GM19468 (cell line): Measurements from ENCODE around the gene SLC9A7.

Source experiments
- ATAC-seq: cut with Tn5 transposase; IDR thresholded peaks from one replicate; pipeline ENCODE4 v1.9.1; 2021; ENCODE audit warnings: mild to moderate bottlenecking, moderate library complexity, moderate number of reproducible peaks; ENCODE audit not compliant: unreplicated experiment; ENCODE audit errors: extremely low read depth

Gene SLC9A7

DNA sequence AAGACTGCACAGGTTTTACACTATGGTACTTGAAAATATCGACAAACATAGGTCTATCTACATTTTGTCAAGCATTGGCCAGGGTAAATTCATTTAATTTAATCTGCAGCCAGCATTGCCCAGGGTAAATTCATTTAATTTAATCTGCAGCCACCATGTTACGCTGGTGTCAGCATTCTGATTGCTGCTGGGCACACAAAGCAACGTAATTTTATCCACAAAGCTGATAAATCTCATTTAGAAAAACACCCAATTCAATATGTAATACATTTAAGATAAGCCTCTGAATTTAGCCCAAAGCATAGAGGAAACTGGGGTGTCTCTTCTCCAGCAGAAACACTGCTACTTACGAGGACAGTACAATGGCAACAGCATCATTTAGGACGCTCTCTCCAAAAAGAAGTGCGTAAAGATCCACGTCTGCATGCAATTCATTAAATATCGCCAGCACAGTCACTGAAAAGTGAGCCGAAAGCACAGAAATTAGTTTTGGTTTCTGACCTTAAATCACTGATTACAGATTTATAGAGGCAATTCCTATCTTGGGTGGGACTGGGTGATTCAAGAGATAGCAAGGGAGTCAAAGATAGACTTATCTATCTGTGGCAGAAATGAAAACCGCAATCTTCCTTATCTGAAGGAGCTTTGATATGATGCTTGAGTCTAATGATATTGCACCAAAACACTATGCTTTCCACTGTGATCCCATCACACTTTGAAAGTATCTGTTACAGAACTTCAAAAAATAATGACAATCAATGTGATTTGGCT lies 96.5 kb downstream of the SLC9A7 start:
- ATAC-seq = no peak

DNA sequence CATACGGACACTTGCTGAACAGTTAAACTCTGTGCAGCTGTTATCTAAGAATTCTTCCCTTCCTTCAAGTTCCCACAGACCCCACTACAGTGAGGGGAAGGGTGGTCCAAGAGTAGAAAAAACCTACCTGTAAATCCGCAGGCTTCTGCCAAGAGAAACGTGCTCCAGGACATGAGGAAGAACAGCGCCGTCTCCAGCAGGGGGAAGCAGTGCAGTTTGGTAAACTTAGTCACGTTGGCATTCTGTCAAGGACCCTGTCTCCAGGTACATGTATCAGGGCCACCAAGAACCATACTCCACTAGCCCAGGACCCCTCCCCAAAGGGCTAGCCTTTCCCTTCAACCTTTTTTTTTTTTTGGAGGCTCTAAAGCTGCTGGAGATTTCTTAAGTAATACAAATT lies 105.4 kb downstream of the SLC9A7 start:
- no peak for ATAC-seq

GRCh38 chrX:46649421-46650260 lies 109.3 kb downstream of the SLC9A7 start:
- ATAC-seq = no peak

- ATAC-seq = no peak
Measured at GRCh38 chrX:46648660-46649059, 110.3 kb downstream of the SLC9A7 start.

GRCh38 chrX:46647251-46647650 lies 111.7 kb downstream of the SLC9A7 start:
- no peak for ATAC-seq

- no peak for ATAC-seq
Measured at GRCh38 chrX:46645614-46646013, 113.3 kb downstream of the SLC9A7 start.

GRCh38 chrX:46643636-46644035 lies 115.3 kb downstream of the SLC9A7 start:
- ATAC-seq = no peak

DNA sequence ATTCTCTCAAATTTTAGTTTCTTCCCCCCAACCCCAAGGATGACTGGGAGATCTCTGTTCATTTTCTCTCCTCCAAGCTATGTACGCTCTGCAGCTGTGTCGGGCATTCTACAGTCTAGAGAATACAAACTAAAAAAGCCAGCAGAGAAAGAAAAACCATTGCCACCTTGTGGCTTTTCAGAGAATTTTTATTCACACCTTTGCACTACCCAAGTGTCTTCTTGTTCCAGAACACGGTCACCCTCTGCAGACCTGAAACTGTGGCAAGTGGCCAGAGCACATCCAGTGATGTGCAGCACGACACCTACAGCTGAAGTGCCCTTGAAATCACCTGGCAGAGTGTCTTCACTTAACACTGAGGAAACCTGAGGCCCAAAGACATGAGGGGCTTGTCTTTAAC lies 116.8 kb downstream of the SLC9A7 start:
- ATAC-seq = no peak

DNA sequence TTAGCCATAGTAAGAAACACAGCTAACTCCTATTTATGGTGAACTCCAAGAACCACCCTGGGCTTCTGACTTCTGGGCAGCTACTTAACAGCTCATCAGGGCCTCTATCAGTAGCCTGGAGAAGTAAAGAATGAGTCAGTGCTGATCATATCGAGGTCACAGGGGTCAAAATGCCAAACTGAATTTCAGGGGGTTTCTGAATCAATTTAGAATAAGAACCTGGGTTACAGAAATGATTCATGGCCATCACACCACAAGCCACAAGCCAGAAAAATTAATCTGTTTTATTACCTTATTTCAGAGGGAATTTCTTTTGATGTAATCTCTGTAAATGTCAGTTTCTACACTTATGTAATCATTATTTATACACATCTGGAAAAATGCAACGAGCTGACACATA lies 121.0 kb downstream of the SLC9A7 start:
- no peak for ATAC-seq

GRCh38 chrX:46636223-46636622 lies 122.7 kb downstream of the SLC9A7 start:
- no peak for ATAC-seq

DNA sequence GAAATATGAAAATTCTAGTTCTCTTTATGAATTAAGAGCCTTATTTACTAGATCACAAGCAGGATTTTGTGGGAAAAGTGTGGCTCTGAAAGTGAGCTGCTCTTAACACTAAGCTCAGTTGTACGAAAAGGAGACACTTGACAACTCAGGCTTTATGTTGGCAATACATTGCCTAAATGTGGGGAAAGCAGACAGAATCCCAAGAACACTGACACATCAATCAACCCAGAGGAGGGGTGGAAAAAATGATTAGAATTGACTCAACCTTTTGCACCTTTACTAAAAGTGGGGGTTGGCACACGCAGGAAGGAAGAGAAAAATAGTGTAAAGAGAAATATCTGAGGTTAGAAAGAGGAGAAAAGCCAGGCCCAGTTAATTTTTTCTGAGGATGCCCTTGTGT lies 123.7 kb downstream of the SLC9A7 start:
- no peak for ATAC-seq

DNA sequence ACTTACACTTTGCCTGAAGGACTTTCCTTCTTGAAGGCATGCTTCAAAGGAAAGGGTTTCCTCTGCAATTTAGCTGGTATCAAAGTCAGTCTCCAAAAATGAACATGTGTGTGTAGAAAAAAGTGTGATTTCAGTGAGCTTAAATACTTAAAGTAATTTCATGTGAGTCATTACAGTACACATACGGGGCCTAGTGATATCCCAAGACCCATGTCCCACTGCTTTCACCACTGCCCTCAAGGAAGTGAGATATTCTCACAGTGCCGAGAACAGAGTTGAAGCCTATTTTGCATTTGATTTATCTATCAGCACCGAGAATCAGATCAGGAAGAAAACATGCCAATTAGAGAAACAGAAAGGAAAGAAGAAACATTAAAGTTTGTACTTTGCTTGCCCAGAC lies 124.3 kb downstream of the SLC9A7 start:
- ATAC-seq = no peak

DNA sequence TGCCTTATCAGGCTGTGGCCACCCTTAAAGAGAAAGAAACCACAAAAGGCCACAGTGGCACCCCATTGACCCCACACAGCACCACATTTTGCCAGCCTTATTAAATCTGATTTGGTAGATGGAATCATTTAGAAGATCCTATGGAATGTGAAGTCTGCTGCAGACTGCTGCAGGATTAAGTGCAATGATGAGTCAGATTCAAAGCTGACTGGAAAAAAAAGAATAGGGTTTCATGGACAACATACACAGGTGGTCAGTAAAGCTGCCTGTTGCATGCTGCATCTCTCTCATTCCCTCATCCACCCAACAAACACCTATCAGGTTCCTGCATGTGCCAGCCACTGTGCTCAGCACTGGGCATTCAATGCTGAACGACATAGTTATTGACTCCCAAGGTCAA lies 128.8 kb downstream of the SLC9A7 start:
- ATAC-seq = no peak

DNA sequence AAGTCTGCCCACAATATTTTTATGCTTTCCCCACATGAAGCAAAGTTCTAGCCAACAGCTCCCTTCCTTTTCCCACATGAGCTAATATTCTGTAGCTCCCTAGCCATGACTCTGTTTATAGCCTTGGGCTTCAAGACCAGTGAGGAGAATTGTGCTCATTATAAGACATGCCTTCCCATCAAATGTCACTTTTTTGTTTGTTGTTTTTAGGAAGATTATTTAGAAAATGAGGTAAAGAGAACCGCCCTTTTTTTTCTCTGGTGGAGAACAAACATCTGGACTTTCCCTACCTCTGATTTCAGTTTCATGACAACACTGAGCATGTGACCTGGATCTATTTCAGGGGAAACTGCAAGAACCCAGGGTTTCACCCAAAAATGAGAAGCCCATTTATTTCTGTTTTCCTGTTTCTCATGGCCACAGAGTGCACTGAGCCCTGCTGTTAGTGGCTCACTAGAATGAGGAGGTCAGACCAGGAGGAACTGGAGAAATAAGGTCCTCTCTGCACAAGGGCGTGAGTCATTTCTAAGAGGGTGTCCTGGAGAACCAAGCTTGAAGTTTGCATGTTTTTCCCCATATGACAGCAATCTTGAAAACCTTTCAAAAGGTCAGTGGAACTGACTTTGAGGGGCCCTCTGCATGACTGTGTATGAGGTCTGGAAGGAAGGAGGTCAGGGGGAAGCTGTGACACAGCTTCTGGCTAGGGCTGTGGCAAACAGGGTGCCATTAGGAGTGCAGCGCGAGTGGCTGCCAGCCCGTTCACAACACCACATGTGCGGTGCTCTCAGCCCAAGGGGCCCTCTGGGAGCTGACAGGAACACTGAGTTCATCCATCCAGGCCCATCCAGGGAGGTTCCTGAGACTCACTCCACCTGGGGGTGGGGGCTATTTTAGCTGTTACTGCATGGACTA lies 130.2 kb downstream of the SLC9A7 start:
- peak; percentile 73 for ATAC-seq

DNA sequence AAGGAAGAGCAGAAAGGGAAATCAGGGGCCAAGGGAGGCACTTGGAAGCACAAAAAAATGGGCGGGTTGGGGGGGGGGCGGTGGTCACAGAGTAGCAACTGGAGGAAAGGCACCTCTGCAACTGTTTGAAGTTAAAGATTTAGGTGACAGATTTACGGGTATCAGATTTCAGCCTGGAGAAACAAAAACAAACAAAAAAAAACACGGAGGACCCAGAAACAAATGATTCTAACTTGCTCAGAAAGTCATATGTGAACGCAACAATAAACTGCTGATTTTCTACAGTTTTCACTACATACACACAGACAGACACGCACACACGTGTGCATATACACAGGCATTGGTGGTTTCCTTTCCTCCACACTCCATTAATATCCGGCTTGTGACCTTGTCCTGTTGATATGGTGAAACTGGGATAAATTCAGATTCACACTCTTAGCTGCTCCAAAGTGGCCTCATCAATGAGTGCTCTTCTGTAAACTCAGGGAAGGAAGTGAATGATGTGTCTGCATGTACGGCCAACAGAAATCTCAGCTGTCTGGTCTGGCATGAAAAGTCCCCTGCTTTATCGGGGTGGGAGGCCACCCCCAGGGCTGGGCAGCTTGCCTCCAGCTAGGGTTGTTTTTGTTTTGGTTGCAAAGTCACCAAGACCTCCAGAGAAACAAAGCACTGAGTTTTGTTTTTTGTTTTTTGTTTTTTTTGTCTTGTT lies 131.1 kb downstream of the SLC9A7 start:
- no peak for ATAC-seq

GRCh38 chrX:46627062-46627461 lies 131.9 kb downstream of the SLC9A7 start:
- no peak for ATAC-seq

GRCh38 chrX:46626566-46626965 lies 132.4 kb downstream of the SLC9A7 start:
- no peak for ATAC-seq

GRCh38 chrX:46624090-46624786 lies 134.7 kb downstream of the SLC9A7 start:
- ATAC-seq = no peak

DNA sequence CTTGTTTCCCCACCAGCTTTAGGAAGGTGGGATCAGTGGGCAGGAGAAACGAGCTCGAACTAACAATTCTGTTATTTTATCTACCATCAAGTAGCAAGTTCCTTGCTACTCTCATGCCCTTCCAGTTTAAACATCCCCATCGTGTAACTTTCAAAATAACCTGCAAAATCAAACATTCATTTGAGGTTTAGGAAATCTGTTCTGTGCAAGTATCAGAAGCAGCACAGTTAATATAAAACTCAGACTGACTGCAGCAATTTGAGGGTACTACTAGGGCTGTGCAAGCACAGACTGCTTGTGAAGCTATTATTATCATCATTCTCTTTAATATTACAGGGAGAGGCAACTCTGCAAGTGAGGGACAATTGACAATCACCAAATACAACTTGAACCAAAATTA lies 137.3 kb downstream of the SLC9A7 start:
- no peak for ATAC-seq
